Fibroblast of mammary gland (primary cell): ENCODE measurements around the gene PLCG1.

Experiments used
- DNase-seq: peaks from one replicate; pipeline ENCODE4 v3.0.0-alpha.2; 2010; ENCODE audit warnings: low read depth
- H3K4me3 ChIP-seq: 2 replicates; pipeline ENCODE4 v1.5.1; 2011; ENCODE audit warnings: low read depth, mild to moderate bottlenecking, low read length, moderate library complexity; ENCODE audit not compliant: control insufficient read depth
- CTCF ChIP-seq: conservative IDR thresholded peaks from 2 replicates; pipeline ENCODE4 v1.5.1; 2011; ENCODE audit warnings: low read depth, low read length, inconsistent platforms; ENCODE audit not compliant: control insufficient read depth, insufficient read depth

The PLCG1 gene

GRCh38 chr20:41139227-41140093, 2.1 kb downstream of the PLCG1 start:
- TF ChIP-seq CTCF: no peak
- DNase-seq: no peak
- peak overlapping the region; percentile 71 for H3K4me3 ChIP-seq

GRCh38 chr20:41140226-41141133, 3.1 kb downstream of the PLCG1 start:
- H3K4me3 ChIP-seq: no peak overlapping the region

GRCh38 chr20:41141153-41141815, 3.9 kb downstream of the PLCG1 start:
- no peak for TF ChIP-seq CTCF
- no peak overlapping the region for H3K4me3 ChIP-seq
- DNase-seq: peak; percentile 43

More at GRCh38 chr20:41140226-41141133, 3.1 kb downstream of the PLCG1 start:
- no peak for TF ChIP-seq CTCF
- no peak for DNase-seq

GRCh38 chr20:41142245-41142644, 4.9 kb downstream of the PLCG1 start:
- DNase-seq: no peak
- H3K4me3 ChIP-seq: no peak overlapping the region
- TF ChIP-seq CTCF: no peak

GRCh38 chr20:41142919-41143318, 5.6 kb downstream of the PLCG1 start:
- no peak for DNase-seq
- TF ChIP-seq CTCF: no peak
- H3K4me3 ChIP-seq: no peak overlapping the region

GRCh38 chr20:41143354-41143753, 6.0 kb downstream of the PLCG1 start:
- no peak overlapping the region for H3K4me3 ChIP-seq
- DNase-seq: no peak
- TF ChIP-seq CTCF: no peak
